Measurements from ENCODE around the gene C2CD3. TPM values are rescaled to one million over a fixed set of nuclear protein-coding genes. Genes with fewer than 3 reads are reported as not detected.

Gene C2CD3
- total RNA-seq, 1 donor from 2014 or later = 3.7 TPM

- TF ChIP-seq, protein P1, sequence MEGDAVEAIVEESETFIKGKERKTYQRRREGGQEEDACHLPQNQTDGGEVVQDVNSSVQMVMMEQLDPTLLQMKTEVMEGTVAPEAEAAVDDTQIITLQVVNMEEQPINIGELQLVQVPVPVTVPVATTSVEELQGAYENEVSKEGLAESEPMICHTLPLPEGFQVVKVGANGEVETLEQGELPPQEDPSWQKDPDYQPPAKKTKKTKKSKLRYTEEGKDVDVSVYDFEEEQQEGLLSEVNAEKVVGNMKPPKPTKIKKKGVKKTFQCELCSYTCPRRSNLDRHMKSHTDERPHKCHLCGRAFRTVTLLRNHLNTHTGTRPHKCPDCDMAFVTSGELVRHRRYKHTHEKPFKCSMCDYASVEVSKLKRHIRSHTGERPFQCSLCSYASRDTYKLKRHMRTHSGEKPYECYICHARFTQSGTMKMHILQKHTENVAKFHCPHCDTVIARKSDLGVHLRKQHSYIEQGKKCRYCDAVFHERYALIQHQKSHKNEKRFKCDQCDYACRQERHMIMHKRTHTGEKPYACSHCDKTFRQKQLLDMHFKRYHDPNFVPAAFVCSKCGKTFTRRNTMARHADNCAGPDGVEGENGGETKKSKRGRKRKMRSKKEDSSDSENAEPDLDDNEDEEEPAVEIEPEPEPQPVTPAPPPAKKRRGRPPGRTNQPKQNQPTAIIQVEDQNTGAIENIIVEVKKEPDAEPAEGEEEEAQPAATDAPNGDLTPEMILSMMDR (IDR thresholded peaks at IDR 0.05; ENCODE audit: insufficient read depth, low read length, severe bottlenecking) = no peak
- H3K36me3 ChIP-seq (ENCODE audit: control insufficient read depth, insufficient read depth, low read length) = peaks cover 2% of the 10 kb centered on the region
- H3K27me3 ChIP-seq (ENCODE audit: control insufficient read depth, insufficient read depth, low read length) = no peaks in the 10 kb centered on the region
- no peak for FAIRE-seq
- no peak for DNase-seq (ENCODE audit: low read depth)
- H3K4me3 ChIP-seq (ENCODE audit: low read depth, low read length) = no peak overlapping the region
These were observed 120.3 kb downstream of the C2CD3 start for GRCh38 chr11:74050465-74050864.

- no peak for DNase-seq (ENCODE audit: low read depth)
- Histone ChIP-seq H3K36me3 (ENCODE audit: control insufficient read depth, insufficient read depth, low read length) (peaks cover 2% of the 10 kb centered on the region), H3K27me3 (ENCODE audit: control insufficient read depth, insufficient read depth, low read length) (no peaks in the 10 kb centered on the region), H3K4me3 (ENCODE audit: low read depth, low read length) (no peak overlapping the region)
- no peak for FAIRE-seq
- TF ChIP-seq, protein P1 (IDR thresholded peaks at IDR 0.05; ENCODE audit: insufficient read depth, low read length, severe bottlenecking) = no peak
These were observed 121.8 kb downstream of the C2CD3 start for GRCh38 chr11:74048993-74049392.

DNA sequence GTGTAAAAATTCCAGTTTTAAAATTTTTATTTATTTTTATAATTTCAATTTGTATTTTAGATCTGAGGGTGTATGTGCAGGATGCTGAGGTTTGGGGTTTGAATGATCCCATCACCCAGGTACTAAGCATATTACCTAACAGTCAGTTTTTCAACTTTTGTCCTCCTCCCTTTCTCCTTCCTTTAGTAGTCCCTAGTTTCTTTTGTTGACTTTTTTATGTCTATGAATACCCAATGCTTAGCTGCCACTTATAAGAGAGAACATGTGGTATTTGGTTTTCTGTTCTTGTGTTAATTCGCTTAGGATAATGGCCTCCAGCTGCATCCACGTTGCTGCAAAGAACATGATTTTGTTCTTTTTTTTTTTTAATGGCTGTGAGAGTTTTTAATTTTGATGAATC, 126.3 kb downstream of the C2CD3 start:
- FAIRE-seq = no peak
- peaks cover 3% of the 10 kb centered on the region for H3K36me3 ChIP-seq (ENCODE audit: control insufficient read depth, insufficient read depth, low read length)
- no peaks in the 10 kb centered on the region for H3K27me3 ChIP-seq (ENCODE audit: control insufficient read depth, insufficient read depth, low read length)
- no peak overlapping the region for H3K4me3 ChIP-seq (ENCODE audit: low read depth, low read length)
- no peak for DNase-seq (ENCODE audit: low read depth)
- TF ChIP-seq, protein P1 (IDR thresholded peaks at IDR 0.05; ENCODE audit: insufficient read depth, low read length, severe bottlenecking) = no peak

DNA sequence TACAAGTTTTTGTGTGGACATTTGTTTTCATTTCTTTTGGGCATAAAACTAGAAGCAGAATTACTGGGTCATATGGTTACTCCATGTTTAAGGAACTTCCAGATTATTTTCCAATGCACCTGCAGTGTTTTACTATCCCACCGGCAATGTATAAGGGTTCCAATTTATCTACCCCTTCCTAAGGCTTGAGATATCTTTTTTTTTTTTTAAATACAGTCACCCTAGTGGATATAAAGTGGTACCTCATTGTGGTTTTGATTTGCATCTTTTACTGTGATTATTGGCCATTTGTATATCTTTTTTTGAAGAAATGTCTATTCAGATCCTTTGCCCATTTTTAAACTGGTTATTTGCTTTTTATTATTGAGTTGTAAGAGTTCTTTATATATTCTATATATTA, 127.4 kb downstream of the C2CD3 start:
- no peaks in the 10 kb centered on the region for H3K27me3 ChIP-seq (ENCODE audit: control insufficient read depth, insufficient read depth, low read length)
- no peak for FAIRE-seq
- TF ChIP-seq, protein P1 (IDR thresholded peaks at IDR 0.05; ENCODE audit: insufficient read depth, low read length, severe bottlenecking) = no peak
- H3K36me3 ChIP-seq (ENCODE audit: control insufficient read depth, insufficient read depth, low read length) = peaks cover 2% of the 10 kb centered on the region
- DNase-seq (ENCODE audit: low read depth) = no peak
- H3K4me3 ChIP-seq (ENCODE audit: low read depth, low read length) = no peak overlapping the region

DNA sequence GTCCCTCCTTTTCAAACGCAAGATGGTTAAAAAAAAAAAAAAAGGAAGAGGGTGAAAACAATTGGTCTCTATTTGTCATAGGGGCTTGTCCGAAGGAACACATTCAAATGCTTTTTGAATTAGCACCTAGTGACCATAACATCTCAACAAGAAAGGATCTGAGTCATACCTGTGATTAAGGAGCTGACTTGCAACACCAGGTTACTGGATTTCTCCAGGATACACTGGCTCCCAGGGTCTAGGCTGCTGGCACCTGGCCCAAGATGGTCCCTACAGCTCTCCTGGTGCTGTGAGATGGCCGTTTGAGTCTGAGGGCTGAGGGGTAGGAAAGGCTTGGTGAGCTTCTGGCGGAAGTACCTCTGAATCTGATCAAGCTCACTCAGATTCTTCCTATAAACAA, 133.5 kb downstream of the C2CD3 start:
- Histone ChIP-seq H3K36me3 (ENCODE audit: control insufficient read depth, insufficient read depth, low read length) (peaks cover 8% of the 10 kb centered on the region), H3K27me3 (ENCODE audit: control insufficient read depth, insufficient read depth, low read length) (no peaks in the 10 kb centered on the region), H3K4me3 (ENCODE audit: low read depth, low read length) (no peak overlapping the region)
- FAIRE-seq = no peak
- TF ChIP-seq, protein P1 (IDR thresholded peaks at IDR 0.05; ENCODE audit: insufficient read depth, low read length, severe bottlenecking) = no peak
- DNase-seq (ENCODE audit: low read depth) = peak; percentile 96

- H3K36me3 ChIP-seq (ENCODE audit: control insufficient read depth, insufficient read depth, low read length) = peaks cover 6% of the 10 kb centered on the region
- TF ChIP-seq, protein P1 (IDR thresholded peaks at IDR 0.05; ENCODE audit: insufficient read depth, low read length, severe bottlenecking) = no peak
- FAIRE-seq (no peak), DNase-seq (ENCODE audit: low read depth) (peak; percentile 86)
- H3K27me3 ChIP-seq (ENCODE audit: control insufficient read depth, insufficient read depth, low read length) = no peaks in the 10 kb centered on the region
- H3K4me3 ChIP-seq (ENCODE audit: low read depth, low read length) = no peak overlapping the region
These were observed 135.5 kb downstream of the C2CD3 start for GRCh38 chr11:74035264-74035663.

Measured in bronchial epithelial cell (primary cell).